HG02840 (cell line): ENCODE data around the gene FTHL17.

Source experiments
- ATAC-seq: cut with Tn5 transposase; IDR thresholded peaks from one replicate; pipeline ENCODE4 v1.9.1; 2021; ENCODE audit warnings: mild to moderate bottlenecking, moderate library complexity, moderate number of reproducible peaks; ENCODE audit not compliant: unreplicated experiment, low FRiP score

The FTHL17 gene

DNA sequence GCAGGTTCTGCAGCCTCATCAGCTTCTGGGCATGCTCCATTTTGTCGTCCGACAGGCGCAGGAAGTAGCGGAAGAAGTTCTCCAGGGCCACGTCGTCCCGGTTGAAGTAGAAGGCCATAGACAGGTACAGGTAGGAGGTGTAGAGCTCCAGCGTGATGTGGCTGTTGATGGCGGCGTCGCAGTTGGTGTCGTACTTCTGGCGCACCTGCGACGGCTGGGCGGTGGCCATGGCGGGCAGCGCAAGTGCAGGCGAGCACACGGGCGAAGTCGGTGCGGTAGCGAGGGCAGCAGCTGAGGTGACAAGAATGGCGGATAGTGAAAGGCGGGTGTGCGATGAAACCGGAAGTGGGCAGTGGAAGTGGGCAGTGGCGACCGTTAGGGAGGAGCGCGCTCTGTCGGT is at the start of gene FTHL17:
Gene FTHL17 (minus strand): TSS at position 317 of the 400 bp plus-strand sequence. CDS start 88 bp downstream, at position 229.
- ATAC-seq: no peak

DNA sequence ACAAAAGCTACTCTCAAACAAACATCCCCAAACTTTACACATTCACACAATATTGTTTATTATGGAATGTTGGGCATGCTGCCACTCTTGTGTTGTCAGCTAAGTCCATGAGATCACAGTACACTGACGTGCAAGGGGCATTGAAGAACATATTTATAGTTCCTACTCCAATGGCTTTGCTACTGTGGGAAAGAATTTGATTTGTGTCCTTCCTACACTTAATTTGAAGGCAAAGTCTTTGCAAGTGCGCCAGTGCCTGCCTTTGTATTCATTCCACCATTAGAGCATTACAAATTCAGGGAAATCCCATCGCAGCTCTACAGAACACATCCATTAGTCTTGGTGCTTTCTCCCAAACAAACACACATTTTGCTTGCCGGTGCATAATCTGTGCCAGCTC is 45.4 kb upstream of the FTHL17 start:
- no peak for ATAC-seq

DNA sequence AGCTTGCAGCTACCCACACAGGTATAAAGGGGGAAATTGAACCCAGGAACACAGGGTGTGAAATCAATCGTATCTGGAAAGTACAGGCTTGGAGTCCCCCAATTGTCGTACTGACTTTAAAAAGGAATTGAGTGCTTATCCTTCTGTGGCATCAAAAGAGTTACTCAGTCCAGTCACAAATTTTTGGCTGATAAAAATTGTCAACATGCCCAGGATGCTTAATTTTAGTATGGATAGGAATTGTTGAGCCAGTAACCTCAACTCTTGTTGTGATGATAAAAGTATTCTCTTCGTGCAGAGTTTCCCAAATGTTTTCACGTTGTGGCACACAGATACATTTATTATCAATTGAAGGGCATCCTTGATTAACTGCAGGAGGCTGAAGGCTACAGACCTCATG is 43.6 kb upstream of the FTHL17 start:
- no peak for ATAC-seq

DNA sequence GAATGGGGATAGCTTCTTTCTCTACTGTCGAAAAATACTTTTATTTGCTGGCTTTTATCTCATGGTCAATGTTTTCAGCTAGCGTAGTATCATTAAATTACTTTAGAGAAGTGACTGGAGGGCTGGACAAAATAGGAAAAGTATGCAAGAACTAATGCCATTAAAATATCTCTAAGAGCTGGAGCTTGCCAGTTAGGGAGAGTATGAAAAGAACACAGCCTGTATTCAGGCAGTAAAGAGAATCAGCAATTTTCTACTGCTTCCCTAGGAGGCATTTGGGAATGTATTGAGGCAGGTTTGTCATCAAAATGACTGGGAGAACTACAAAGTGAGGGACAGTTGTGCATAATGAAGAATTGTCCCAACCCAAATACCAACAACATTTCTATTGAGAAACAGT is 43.0 kb upstream of the FTHL17 start:
- ATAC-seq: no peak

DNA sequence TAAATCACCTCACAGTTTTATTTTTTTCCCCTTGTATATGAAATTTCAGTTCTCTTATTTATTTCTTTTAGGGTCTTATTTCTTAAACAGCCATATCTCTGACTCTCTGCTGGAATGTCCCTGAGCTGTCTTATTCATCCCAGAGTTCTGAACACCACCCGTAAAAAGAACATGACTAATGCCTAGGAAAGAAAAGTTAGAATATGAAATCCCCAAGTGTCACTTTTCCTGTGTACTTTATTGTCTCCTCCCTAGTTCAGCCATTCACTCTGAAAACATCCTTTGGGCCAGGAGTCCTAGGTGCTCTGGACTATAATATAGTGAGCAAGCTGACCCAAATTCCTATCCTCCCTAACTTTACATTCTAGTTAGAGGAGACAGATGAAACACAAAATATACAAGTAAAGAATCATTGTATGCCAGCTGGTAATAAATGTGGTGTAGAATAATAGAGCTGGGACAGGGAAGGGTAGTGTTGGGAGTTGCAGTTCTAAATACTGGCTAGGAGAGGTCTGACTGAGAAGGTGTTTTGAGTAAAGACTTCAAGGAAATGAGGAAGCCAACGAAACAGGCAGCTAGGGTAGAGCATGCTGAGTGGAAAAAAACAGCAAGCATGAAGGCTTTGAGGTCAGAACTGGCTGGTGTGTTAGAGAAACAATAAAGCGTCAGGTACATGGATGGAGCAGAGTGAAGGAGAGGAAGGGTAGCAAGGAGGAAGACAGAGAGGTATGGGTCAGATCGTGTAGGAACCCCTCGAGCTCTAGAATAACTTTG is 40.6 kb upstream of the FTHL17 start:
- no peak for ATAC-seq

DNA sequence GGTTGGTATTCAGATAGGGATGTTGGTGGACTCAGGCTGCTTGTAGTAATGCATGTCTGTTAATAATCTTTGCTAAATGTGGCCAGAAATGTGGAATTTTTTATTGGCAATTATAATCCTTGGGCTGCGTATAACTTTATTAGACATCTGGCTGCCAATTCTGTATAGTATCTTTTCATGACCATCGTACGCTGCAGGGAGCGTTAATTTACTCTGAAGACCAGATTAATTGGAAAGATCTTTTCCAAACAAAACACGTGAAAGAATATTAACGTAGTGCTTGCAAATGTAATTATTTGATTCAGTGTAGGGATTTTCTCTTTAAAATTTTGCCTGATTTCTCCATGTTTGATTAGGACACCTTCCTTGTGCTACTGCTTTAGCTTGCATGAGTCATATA is 38.8 kb upstream of the FTHL17 start:
- ATAC-seq: no peak

DNA sequence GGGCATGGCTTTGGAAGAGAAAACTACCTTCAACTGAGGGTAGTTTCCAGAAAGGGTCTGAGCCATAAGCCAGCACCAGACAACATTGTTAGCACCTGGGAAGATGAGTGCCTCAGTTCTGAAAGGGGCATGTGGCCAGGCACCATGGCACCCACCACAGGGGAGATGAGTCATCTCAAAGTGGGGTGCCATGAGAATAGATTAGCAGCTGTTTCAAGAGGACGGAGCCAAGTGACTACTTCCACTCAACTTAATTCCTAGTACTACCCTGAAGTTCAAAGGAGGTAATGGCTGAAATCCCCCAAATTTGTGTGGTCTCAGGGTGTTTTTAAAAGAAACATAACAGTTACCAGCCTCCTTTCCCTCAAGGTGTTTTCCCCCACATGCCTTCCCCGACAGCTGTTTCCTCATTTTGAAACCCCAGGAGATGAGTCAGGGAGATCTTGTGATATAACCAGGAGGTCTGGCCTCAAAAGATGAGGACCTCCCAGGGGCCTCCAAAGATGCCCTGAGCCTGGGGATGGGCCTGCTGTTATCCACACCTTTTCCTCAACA is 27.8 kb upstream of the FTHL17 start:
- ATAC-seq: peak; percentile 73

DNA sequence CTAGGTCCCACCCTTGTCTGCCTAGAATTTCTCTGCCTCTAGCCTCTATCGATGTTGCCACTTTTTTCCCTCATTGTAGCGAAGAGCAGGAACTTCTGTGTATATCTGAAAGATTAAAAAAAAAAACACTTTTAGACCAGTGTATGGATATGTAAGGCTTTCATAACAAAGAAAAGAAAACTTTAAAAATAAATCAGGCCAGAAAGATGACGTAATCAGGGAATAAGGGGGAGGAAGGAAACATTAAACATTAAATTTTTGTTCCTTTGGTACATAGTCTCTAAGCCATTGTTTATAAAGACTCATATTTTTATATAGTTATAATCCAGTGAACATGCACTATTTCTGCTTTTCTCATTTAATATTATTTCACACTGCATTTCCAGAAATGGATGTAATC is 26.2 kb upstream of the FTHL17 start:
- ATAC-seq: no peak

DNA sequence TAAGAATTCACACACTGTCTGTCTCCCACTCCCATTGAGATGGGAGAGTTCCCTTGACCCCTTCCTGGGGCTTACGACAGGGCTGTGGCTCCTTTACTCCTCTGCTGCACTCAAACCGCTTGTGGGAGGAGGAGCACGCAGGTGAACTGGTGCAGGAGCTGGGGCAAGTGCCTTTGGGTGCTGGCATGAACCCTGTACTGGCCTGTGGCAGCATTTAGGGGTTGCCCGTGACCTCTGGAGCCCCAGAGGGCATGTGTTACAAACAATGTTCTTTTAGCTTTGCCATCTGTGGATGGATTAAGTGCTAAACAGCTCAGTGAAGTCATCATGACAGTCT is 21.8 kb upstream of the FTHL17 start:
- ATAC-seq: no peak

DNA sequence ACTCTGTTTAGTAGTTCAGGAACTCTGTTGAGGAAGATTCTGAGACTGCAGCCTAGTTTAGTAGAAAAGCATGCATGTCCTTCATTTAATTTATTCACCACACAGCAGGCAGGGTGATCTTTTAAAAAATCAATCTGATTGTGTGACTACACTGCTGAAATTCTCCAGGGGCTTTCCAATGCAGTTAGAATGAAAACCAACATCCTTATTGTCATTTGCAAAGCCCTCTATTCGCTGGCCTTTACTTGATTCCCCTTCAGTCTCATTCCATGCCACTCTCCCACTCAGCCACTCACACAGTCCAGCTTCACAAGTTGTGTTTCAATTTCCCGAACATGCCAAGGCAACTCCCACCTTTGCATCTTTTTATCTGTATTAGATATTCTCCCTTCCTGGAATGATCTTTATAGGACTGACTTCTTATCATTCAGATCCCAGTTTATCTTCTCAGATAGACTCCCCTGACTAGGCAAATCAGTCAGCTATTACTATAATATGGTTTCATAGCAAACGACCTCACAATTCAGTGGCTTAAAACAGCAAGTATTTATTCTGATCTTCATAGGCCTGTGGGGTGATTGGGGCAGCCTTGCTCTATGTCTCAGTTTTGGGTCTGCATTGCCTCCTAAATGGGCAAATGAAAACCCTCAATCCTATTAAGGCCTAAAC is 21.3 kb upstream of the FTHL17 start:
- no peak for ATAC-seq

DNA sequence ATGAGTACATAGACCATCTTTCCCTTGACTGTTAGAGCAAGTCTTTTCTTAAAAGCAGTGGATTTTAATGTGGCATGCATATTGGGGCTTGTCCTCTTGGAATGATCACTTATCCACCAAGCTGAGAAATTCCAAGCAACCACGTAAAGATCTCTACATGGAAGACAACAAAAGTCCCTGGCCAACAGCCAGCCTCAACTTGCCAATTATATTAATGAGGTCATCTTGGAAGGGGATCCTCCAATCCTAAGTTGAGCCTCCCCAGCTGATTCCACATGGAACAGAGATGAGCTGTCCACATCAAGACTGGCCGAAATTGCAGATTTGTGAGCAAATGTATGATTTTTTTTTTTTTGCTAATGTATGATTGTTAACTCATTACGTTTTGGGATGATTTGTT is 20.6 kb upstream of the FTHL17 start:
- ATAC-seq: no peak

DNA sequence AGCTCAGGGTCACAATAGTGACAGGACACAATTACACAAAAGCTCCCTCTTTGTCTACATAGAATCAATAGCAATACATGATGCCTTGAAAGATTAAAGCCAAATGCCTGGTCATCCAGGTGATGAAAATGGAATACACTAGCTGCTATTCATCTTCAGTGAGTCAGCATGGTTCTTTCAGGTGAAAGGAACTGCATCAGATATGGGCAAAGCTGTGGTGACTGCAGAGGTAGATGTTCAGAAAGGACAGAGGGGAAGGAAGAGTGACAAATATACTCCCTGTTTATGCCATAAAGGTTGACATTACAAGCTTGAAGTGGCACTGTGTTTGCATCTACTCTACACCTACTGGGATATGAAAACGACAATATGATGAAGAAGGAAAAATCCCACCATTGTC is 20.0 kb upstream of the FTHL17 start:
- no peak for ATAC-seq

DNA sequence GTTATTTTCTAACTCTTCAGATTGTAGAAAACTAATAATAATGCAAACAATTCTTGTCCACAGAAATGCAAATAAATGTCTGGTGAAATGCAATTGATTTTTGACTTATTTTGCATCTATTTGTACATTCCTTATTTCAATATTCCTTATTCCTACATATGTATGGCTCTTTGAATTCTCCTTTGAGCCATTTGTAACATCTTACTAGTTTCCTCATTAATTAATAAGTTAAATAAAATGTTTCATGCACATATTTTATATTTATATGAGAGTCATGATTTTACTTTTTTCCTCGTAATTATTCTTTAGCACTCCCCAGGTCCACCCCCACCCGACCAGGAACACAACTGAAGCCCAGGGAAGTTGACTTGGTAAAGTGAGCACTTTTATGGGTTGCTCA is 2.7 kb upstream of the FTHL17 start:
- ATAC-seq: no peak

DNA sequence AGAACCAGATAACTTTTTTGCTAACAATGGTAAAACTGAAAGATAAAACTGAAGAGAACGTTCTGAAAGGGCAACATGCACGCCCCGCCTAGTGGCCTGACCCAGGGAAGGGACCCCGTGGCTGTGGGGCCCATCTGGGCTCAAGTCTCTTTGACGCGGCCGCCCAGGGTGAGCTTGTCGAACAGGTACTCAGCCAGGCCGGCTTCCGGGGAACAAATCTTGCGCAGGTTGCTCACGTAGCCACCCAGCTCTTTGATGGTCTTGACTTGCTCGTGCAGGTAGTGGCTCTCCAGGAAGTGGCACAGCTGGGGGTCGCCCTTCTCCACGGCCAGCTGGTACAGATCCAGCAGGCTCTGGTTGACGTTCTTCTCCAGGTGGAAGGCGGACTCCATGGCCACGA is 579 bp downstream of the FTHL17 start:
- ATAC-seq: no peak

DNA sequence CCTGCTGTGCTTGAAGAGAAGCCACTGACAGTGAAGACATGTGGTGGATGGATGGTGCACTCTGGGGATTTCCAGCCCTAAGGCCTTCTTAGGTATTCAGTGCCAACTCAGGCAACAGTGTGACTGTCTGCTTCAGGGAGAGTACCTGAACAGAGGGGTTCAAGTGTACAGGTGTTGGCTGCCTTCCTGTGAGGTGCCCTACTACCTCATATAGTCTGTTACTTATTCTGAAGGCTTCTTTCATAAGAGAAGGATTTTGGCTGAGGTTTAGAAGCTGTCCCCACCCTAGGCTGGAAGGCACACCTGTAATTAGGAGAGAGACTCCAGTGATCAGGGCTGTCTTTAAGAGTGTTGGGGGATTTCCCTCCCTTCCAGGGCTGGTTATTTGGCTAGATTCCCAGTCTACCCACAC is 1.8 kb downstream of the FTHL17 start:
- ATAC-seq: no peak

DNA sequence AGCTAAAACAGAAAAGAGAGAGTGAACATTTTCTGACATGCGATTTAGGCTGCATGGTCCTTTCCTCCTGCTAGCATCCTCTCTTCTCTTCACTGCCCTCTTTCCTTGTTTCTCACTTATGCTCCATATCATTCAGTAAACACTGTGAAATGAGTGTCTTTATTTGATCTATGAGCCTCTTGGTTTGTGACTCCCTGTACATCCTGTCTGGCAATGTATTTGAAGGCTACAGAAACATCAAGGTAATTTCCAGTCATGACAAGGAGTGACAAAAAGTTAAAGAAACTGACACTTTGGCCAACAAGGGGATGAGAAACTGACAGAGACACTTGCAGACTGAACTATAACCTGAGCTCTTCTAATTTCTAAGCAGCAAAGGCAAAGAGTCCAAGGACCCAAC is 8.7 kb downstream of the FTHL17 start:
- ATAC-seq: no peak

DNA sequence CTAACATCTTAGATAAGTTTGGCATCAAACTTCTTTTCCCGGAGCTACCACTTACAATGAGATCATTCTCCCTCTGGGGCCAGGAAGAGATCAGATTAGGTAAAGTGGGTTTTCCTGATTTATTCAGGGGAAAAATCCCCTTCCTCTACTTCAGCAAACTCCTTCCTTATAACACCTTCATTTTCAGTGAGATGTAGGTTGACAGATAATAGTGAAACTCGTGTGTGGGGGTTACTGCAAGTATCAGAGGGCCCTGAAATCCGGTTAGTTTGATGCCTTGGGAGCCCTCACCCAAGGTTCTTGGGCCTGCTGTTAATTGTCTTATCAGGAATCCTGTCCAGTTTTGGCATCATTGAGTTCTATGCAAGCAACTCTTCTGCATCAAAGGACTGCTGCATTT is 10.8 kb downstream of the FTHL17 start:
- no peak for ATAC-seq

DNA sequence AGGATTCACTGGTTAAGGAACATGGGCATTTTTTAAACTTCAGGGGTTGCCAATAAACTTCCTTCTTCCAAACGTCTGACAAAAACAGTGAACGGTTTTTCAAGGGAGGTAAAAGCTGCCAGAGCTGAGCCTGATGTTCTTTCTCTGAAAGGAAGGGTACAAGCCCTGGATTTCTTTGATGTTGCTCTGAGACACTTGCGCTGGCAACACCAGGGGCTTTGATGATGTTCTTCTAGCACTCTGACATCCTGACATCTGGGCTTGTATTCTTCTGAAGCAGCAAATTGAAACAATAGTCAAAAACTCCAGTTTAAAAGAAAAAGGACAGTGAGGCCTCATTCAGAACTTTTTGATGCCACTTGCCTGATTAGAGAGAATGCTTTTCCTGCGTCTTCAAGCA is 11.8 kb downstream of the FTHL17 start:
- no peak for ATAC-seq

DNA sequence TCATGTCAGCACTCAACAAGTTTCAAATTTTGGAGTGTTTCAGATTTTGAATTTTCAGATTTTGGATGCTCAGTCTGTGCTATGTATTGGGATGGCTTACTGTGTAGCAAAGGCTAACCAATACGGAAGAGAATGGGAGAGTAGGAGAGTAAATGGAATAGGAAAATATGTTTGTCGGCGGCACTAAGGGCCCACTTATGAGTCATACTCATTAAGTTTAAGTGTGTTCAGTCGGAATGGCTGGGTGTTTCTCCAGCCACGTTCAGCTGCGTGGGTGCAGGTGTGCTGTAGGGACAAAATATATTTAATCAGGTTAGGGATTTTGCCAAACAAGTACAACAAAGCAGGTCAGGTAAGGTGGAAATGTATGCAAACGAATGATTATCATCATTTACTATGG is 13.6 kb downstream of the FTHL17 start:
- no peak for ATAC-seq

DNA sequence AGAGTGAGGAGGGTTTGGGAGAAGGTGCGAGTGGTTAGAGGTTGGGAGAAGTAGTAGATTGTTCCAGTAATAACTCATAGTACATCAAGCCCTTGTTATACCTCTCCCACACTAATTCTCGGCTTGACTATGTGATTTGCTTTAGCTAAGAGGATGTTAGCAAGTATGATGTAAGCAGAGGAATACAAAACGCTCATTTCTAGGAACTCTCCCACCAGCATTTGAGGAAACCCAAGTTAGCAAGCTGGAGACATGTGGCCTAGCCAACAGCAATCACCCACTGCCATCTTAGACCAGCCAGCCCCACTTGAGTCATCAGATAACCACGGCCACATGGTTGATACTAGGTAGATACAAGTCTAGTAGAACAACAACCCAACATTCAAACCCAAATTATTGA is 14.2 kb downstream of the FTHL17 start:
- ATAC-seq: no peak

DNA sequence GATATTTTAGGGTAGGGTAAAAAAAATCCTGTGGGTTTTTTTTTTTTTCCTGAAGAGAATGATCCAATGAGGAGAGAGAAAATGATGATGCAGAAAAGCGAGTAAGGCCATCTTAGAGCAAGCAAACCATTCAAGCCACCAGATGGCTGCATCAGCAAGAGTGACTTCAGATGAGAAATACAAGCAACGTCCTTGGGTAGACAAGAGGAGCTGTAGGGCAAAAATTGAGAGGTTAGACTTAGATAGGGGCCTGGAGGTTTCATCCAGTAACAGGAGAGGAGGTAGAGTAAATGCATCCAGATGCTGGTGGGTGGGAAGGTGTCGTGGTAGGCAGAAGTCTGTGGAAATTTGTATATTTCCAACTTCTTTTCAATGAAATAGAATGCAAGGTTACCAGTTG is 14.6 kb downstream of the FTHL17 start:
- ATAC-seq: no peak

DNA sequence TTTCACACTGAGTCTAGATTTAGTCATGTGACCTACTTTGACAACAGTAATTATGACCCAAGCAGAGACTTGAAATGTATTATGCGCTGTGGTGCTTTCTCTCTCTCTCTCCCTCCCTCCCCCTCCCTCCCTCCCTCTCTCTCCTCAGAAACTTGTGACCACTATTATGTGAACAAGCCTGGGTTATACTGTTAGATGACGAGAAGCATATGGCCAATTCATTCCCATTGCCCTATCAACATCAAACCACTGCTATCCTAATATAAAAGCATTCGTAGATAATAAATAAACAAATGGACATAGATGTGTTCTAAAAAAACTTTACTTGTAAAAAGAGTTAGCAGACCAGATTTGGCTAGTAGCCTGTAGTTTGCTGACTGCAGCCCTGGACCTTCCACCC is 18.2 kb downstream of the FTHL17 start:
- ATAC-seq: no peak
